HL-60 (cell line): Measurements from ENCODE around the gene CAMK2G.

Experiments used
- DNase-seq, 2 experiments: peaks; one replicate each; pipeline ENCODE4 v3.0.0-alpha.2; 2010 to 2020; ENCODE audit warnings: low read depth in 1 of 2, low spot score in 1 of 2
- H3K27ac ChIP-seq: fragments of 250-450 bp; sonication (Bioruptor Pico); replicated peaks from 2 replicates; pipeline ENCODE4 v1.5.1; 2020; ENCODE audit warnings: mild to moderate bottlenecking, moderate library complexity
- H3K27me3 ChIP-seq: fragments of 250-450 bp; sonication (Bioruptor Pico); 2 replicates; pipeline ENCODE4 v1.5.1; 2021; ENCODE audit warnings: mild to moderate bottlenecking, moderate library complexity; ENCODE audit not compliant: insufficient read depth, poor library complexity, severe bottlenecking
- H3K4me3 ChIP-seq: replicated peaks from 2 replicates; pipeline ENCODE4 v1.5.1; 2011; ENCODE audit warnings: mild to moderate bottlenecking, control low read depth, low read length; ENCODE audit not compliant: insufficient read depth
- GABPA ChIP-seq: IDR thresholded peaks from 2 replicates; pipeline ENCODE4 v1.6.1; 2012; ENCODE audit warnings: low read depth
- POLR2AphosphoS5 ChIP-seq: IDR thresholded peaks from 2 replicates; pipeline ENCODE4 v1.6.1; 2012; ENCODE audit warnings: low read depth
- SPI1 ChIP-seq: IDR thresholded peaks from 2 replicates; pipeline ENCODE4 v1.6.1; 2012; ENCODE audit warnings: low read depth, mild to moderate bottlenecking, borderline replicate concordance
- TF ChIP-seq, protein P1 (sequence below): IDR thresholded peaks from 2 replicates; pipeline ENCODE4 v1.6.1; 2012; ENCODE audit warnings: low read depth; ENCODE audit not compliant: insufficient replicate concordance
- TF ChIP-seq, protein P2 (sequence below): IDR thresholded peaks from one replicate; pipeline ENCODE4 v1.5.1; 2011; ENCODE audit warnings: low read length, control low read depth, inconsistent platforms; ENCODE audit not compliant: insufficient read depth

Gene CAMK2G

GRCh38 chr10:73823391-73823790, 51.0 kb downstream of the CAMK2G start:
- TF ChIP-seq, protein P1, sequence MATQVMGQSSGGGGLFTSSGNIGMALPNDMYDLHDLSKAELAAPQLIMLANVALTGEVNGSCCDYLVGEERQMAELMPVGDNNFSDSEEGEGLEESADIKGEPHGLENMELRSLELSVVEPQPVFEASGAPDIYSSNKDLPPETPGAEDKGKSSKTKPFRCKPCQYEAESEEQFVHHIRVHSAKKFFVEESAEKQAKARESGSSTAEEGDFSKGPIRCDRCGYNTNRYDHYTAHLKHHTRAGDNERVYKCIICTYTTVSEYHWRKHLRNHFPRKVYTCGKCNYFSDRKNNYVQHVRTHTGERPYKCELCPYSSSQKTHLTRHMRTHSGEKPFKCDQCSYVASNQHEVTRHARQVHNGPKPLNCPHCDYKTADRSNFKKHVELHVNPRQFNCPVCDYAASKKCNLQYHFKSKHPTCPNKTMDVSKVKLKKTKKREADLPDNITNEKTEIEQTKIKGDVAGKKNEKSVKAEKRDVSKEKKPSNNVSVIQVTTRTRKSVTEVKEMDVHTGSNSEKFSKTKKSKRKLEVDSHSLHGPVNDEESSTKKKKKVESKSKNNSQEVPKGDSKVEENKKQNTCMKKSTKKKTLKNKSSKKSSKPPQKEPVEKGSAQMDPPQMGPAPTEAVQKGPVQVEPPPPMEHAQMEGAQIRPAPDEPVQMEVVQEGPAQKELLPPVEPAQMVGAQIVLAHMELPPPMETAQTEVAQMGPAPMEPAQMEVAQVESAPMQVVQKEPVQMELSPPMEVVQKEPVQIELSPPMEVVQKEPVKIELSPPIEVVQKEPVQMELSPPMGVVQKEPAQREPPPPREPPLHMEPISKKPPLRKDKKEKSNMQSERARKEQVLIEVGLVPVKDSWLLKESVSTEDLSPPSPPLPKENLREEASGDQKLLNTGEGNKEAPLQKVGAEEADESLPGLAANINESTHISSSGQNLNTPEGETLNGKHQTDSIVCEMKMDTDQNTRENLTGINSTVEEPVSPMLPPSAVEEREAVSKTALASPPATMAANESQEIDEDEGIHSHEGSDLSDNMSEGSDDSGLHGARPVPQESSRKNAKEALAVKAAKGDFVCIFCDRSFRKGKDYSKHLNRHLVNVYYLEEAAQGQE = no peak
- TF ChIP-seq GABPA (no peak), POLR2AphosphoS5 (no peak), SPI1 (no peak)
- TF ChIP-seq, protein P2, sequence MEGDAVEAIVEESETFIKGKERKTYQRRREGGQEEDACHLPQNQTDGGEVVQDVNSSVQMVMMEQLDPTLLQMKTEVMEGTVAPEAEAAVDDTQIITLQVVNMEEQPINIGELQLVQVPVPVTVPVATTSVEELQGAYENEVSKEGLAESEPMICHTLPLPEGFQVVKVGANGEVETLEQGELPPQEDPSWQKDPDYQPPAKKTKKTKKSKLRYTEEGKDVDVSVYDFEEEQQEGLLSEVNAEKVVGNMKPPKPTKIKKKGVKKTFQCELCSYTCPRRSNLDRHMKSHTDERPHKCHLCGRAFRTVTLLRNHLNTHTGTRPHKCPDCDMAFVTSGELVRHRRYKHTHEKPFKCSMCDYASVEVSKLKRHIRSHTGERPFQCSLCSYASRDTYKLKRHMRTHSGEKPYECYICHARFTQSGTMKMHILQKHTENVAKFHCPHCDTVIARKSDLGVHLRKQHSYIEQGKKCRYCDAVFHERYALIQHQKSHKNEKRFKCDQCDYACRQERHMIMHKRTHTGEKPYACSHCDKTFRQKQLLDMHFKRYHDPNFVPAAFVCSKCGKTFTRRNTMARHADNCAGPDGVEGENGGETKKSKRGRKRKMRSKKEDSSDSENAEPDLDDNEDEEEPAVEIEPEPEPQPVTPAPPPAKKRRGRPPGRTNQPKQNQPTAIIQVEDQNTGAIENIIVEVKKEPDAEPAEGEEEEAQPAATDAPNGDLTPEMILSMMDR = no peak

GRCh38 chr10:73819513-73820093, 54.8 kb downstream of the CAMK2G start:
- TF ChIP-seq, protein P2 = no peak
- TF ChIP-seq POLR2AphosphoS5 (no peak), SPI1 (no peak), GABPA (no peak)
- TF ChIP-seq, protein P1 = no peak
- no peaks in the 10 kb centered on the region for H3K27me3 ChIP-seq
- no peak for DNase-seq
- H3K27ac ChIP-seq = peak overlapping the region; percentile 28; the same call in 1 of the 2 replicates
- no peak overlapping the region for H3K4me3 ChIP-seq

More at GRCh38 chr10:73823391-73823790, 51.0 kb downstream of the CAMK2G start:
- no peak overlapping the region for H3K27ac ChIP-seq
- no peaks in the 10 kb centered on the region for H3K27me3 ChIP-seq
- H3K4me3 ChIP-seq = no peak overlapping the region
- no peak for DNase-seq

DNA sequence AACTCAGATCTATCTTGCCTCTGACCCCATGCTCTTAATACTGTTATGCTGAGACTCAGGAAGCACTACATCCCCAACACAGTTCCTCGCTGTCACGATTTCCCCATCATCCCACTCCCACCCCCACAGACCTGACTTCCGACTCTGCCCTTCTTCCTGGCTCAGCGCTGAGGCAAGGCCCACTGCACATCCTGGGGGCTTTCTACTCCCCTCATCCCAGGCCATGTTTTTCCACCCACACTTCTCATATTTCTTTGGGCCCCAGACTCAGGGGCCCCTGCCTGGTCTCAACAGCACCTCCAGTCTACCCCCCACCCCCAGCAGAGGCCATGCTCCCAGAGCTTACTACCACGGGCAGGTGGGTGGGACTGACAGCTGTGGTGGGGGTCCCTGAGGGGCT, 55.3 kb downstream of the CAMK2G start:
- Histone ChIP-seq H3K4me3 (no peak overlapping the region), H3K27ac (peak overlapping the region; percentile 28; the same call in 1 of the 2 replicates), H3K27me3 (no peaks in the 10 kb centered on the region)
- DNase-seq = no peak
- no peak for TF ChIP-seq GABPA
- TF ChIP-seq, protein P2 = no peak
- TF ChIP-seq, protein P1 = no peak
- no peak for TF ChIP-seq POLR2AphosphoS5
- no peak for TF ChIP-seq SPI1
